Measurements from ENCODE around the gene KLHDC3.

Gene KLHDC3

GRCh38 chr6:43013843-43014433 is at the start of gene KLHDC3, which contains the start of gene MEA1:
Gene KLHDC3 (plus strand): TSS chr6:43014249. CDS start chr6:43017193, 2,944 bp downstream.
Gene MEA1 (minus strand): TSS chr6:43013946. CDS start chr6:43013813, 133 bp downstream.
- DNase-seq: peak; percentile 100

- DNase-seq: no peak
These were observed 47.5 kb upstream of the KLHDC3 start for GRCh38 chr6:42966571-42966970.

GRCh38 chr6:42967228-42967627 is 46.8 kb upstream of the KLHDC3 start:
- no peak for DNase-seq

- DNase-seq: no peak
These were observed 45.8 kb upstream of the KLHDC3 start for GRCh38 chr6:42968126-42968701.

GRCh38 chr6:42968783-42969182 is 45.3 kb upstream of the KLHDC3 start:
- no peak for DNase-seq

- DNase-seq: no peak
These were observed 44.6 kb upstream of the KLHDC3 start for GRCh38 chr6:42969431-42969830.

- DNase-seq: no peak
These were observed 44.1 kb upstream of the KLHDC3 start for GRCh38 chr6:42969934-42970333.

- peak; percentile 26 for DNase-seq
These were observed 43.0 kb upstream of the KLHDC3 start for GRCh38 chr6:42970871-42971612.

- DNase-seq: no peak
These were observed 42.2 kb upstream of the KLHDC3 start for GRCh38 chr6:42971746-42972327.

- DNase-seq: no peak
These were observed 40.1 kb upstream of the KLHDC3 start for GRCh38 chr6:42973926-42974325.

- DNase-seq: no peak
These were observed 39.0 kb upstream of the KLHDC3 start for GRCh38 chr6:42974919-42975505.

GRCh38 chr6:42978487-42978838 is 35.6 kb upstream of the KLHDC3 start:
- DNase-seq: no peak

- DNase-seq: peak; percentile 87
These were observed 35.1 kb upstream of the KLHDC3 start, which contains the start of gene PEX6 for GRCh38 chr6:42978839-42979522. Gene PEX6 (minus strand): TSS chr6:42979181. CDS start chr6:42979150, 31 bp downstream.

GRCh38 chr6:42979523-42980177 is 34.4 kb upstream of the KLHDC3 start:
- peak; percentile 29 for DNase-seq

- no peak for DNase-seq
These were observed 32.2 kb upstream of the KLHDC3 start for GRCh38 chr6:42981836-42982235.

GRCh38 chr6:42984001-42984923 is 29.8 kb upstream of the KLHDC3 start, which contains the start of gene PPP2R5D:
Gene PPP2R5D (plus strand): TSS chr6:42984570. CDS start chr6:42984678, 108 bp downstream.
- peak; percentile 99 for DNase-seq

- no peak for DNase-seq
These were observed 29.0 kb upstream of the KLHDC3 start for GRCh38 chr6:42984924-42985475.

- no peak for DNase-seq
These were observed 26.3 kb upstream of the KLHDC3 start for GRCh38 chr6:42987533-42988451.

- no peak for DNase-seq
These were observed 25.5 kb upstream of the KLHDC3 start for GRCh38 chr6:42988486-42989020.
